H9 (cell line): ENCODE data around the gene SCOC. TPM values are rescaled to one million over a fixed set of nuclear protein-coding genes. Genes with fewer than 3 reads are reported as not detected.

Source experiments
- DNase-seq: peaks from one replicate; pipeline ENCODE4 v3.0.0-alpha.2; 2017
- H2AFZ ChIP-seq: one replicate; pipeline ENCODE4 v1.6.1; 2013; ENCODE audit warnings: mild to moderate bottlenecking, low read length, control low read depth, moderate library complexity
- H2AK5ac ChIP-seq: 2 replicates; pipeline ENCODE4 v1.6.1; 2013; ENCODE audit warnings: low read length, control low read depth, mixed read lengths; ENCODE audit not compliant: insufficient read length
- H2BK120ac ChIP-seq: one replicate; pipeline ENCODE4 v1.6.1; 2013; ENCODE audit warnings: low read depth, mild to moderate bottlenecking, low read length, control low read depth, inconsistent platforms; ENCODE audit not compliant: poor library complexity, severe bottlenecking
- H2BK12ac ChIP-seq: 2 replicates; pipeline ENCODE4 v1.6.1; 2013; ENCODE audit warnings: low read length, control low read depth, mixed read lengths, low read depth; ENCODE audit not compliant: insufficient read length
- H2BK15ac ChIP-seq: 2 replicates; pipeline ENCODE4 v1.6.1; 2013; ENCODE audit warnings: low read depth, low read length, control low read depth
- H2BK20ac ChIP-seq: one replicate; pipeline ENCODE4 v1.6.1; 2013; ENCODE audit warnings: low read depth, mild to moderate bottlenecking, low read length, control low read depth, inconsistent platforms; ENCODE audit not compliant: poor library complexity, severe bottlenecking
- H2BK5ac ChIP-seq: 2 replicates; pipeline ENCODE4 v1.6.1; 2013; ENCODE audit warnings: low read length, control low read depth, mixed read lengths; ENCODE audit not compliant: insufficient read length
- H3K14ac ChIP-seq: 2 replicates; pipeline ENCODE4 v1.6.1; 2013; ENCODE audit warnings: low read length, control low read depth; ENCODE audit not compliant: insufficient read depth
- H3K18ac ChIP-seq: 2 replicates; pipeline ENCODE4 v1.6.1; 2013; ENCODE audit warnings: low read depth, mild to moderate bottlenecking, mixed read lengths, low read length, control low read depth; ENCODE audit not compliant: insufficient read length
- H3K23ac ChIP-seq: 2 replicates; pipeline ENCODE4 v1.6.1; 2013; ENCODE audit warnings: low read length, control low read depth, mixed read lengths, low read depth; ENCODE audit not compliant: insufficient read length
- H3K23me2 ChIP-seq: 2 replicates; pipeline ENCODE4 v1.6.1; 2013; ENCODE audit warnings: low read depth, mild to moderate bottlenecking, mixed read lengths, low read length, control low read depth; ENCODE audit not compliant: insufficient read length, poor library complexity, severe bottlenecking
- H3K27ac ChIP-seq: 2 replicates; pipeline ENCODE4 v1.5.1; 2013; ENCODE audit warnings: low read length, control low read depth, mixed read lengths, low read depth; ENCODE audit not compliant: insufficient read length
- H3K27me3 ChIP-seq: 2 replicates; pipeline ENCODE4 v1.6.1; 2013; ENCODE audit warnings: low read length, control low read depth, inconsistent platforms; ENCODE audit not compliant: insufficient read depth
- H3K4ac ChIP-seq: 2 replicates; pipeline ENCODE4 v1.6.1; 2013; ENCODE audit warnings: low read depth, mild to moderate bottlenecking, control low read depth, inconsistent platforms, low read length, moderate library complexity
- H3K4me1 ChIP-seq: 2 replicates; pipeline ENCODE4 v1.6.1; 2013; ENCODE audit warnings: low read length, control low read depth, inconsistent platforms; ENCODE audit not compliant: insufficient read depth
- H3K4me2 ChIP-seq: 2 replicates; pipeline ENCODE4 v1.6.1; 2013; ENCODE audit warnings: low read length, control low read depth, mixed read lengths; ENCODE audit not compliant: insufficient read length, insufficient read depth
- H3K56ac ChIP-seq: 2 replicates; pipeline ENCODE4 v1.6.1; 2013; ENCODE audit warnings: low read depth, mild to moderate bottlenecking, mixed read lengths, low read length, control low read depth; ENCODE audit not compliant: insufficient read length
- H3K79me1 ChIP-seq: 2 replicates; pipeline ENCODE4 v1.6.1; 2013; ENCODE audit warnings: low read depth, mild to moderate bottlenecking, moderate library complexity, low read length, control low read depth, inconsistent platforms; ENCODE audit not compliant: insufficient read depth, poor library complexity, severe bottlenecking
- H3K79me2 ChIP-seq: 2 replicates; pipeline ENCODE4 v1.6.1; 2013; ENCODE audit warnings: low read length, control low read depth, inconsistent platforms; ENCODE audit not compliant: insufficient read depth
- H3K9ac ChIP-seq: 2 replicates; pipeline ENCODE4 v1.6.1; 2013; ENCODE audit warnings: low read length, control low read depth, mixed read lengths; ENCODE audit not compliant: insufficient read length; ENCODE audit errors: extremely low read depth
- H3K9me3 ChIP-seq: one replicate; pipeline ENCODE4 v1.6.1; 2013; ENCODE audit warnings: low read depth, low read length, inconsistent platforms; ENCODE audit not compliant: control insufficient read depth
- H3T11ph ChIP-seq: one replicate; pipeline ENCODE4 v1.6.1; 2013; ENCODE audit warnings: mild to moderate bottlenecking, low read length, control low read depth, inconsistent platforms
- H4K20me1 ChIP-seq: one replicate; pipeline ENCODE4 v1.6.1; 2013; ENCODE audit not compliant: control insufficient read depth, insufficient read length, insufficient read depth
- H4K5ac ChIP-seq: 2 replicates; pipeline ENCODE4 v1.6.1; 2013; ENCODE audit warnings: low read depth, mild to moderate bottlenecking, mixed read lengths, low read length, control low read depth; ENCODE audit not compliant: insufficient read length
- H4K8ac ChIP-seq: replicated peaks from 2 replicates; pipeline ENCODE4 v1.6.1; 2013; ENCODE audit warnings: low read length, control low read depth, mixed read lengths, low read depth; ENCODE audit not compliant: insufficient read length
- H4K91ac ChIP-seq: 2 replicates; pipeline ENCODE4 v1.6.1; 2013; ENCODE audit warnings: low read depth, mild to moderate bottlenecking, moderate library complexity, mixed read lengths, low read length, control low read depth; ENCODE audit not compliant: insufficient read length
- H3K27ac Mint-ChIP-seq, 3 experiments: 2 replicates in 2 of 3; 3 replicates in 1 of 3; pipeline ENCODE4 v1.8.0; 2020 to 2021; ENCODE audit warnings: mixed read lengths in 3 of 3, mild to moderate bottlenecking in 1 of 3, moderate library complexity in 1 of 3
- H3K27me3 Mint-ChIP-seq: 2 replicates; pipeline ENCODE4 v1.8.0; 2021; ENCODE audit warnings: low read depth, mild to moderate bottlenecking, moderate library complexity, mixed read lengths
- H3K36me3 Mint-ChIP-seq, 3 experiments: 2 replicates in 2 of 3; 3 replicates in 1 of 3; pipeline ENCODE4 v1.8.0; 2020 to 2021; ENCODE audit warnings: low read depth in 3 of 3, mixed read lengths in 3 of 3; ENCODE audit not compliant: insufficient read depth in 1 of 3
- H3K4me1 Mint-ChIP-seq, 2 experiments: 2 replicates each; pipeline ENCODE4 v1.8.0; 2020; ENCODE audit warnings: mixed read lengths in 2 of 2
- H3K4me3 Mint-ChIP-seq, 2 experiments: 2 replicates in 1 of 2; 3 replicates in 1 of 2; pipeline ENCODE4 v1.8.0; 2020 to 2021; ENCODE audit warnings: mild to moderate bottlenecking in 2 of 2, mixed read lengths in 2 of 2, moderate library complexity in 1 of 2
- H3K9me3 Mint-ChIP-seq, 2 experiments: 2 replicates in 1 of 2; 3 replicates in 1 of 2; pipeline ENCODE4 v1.8.0; 2020; ENCODE audit warnings: mild to moderate bottlenecking in 2 of 2, mixed read lengths in 2 of 2, moderate library complexity in 1 of 2
- WGBS: extraction: QIAGEN DNeasy Blood & Tissue Kit; methylation state at CpG from one replicate; pipeline ENCODE4 v1.1.7; 2013; ENCODE audit warnings: missing lambda C conversion rate, low lambda C conversion rate, mixed read lengths; ENCODE audit not compliant: insufficient read length; ENCODE audit errors: extremely low coverage; 5-methylcytosine and 5-hydroxymethylcytosine counted together
- total RNA-seq: library from RNA; stranded (reverse); gene quantifications from 2 replicates; pipeline ENCODE4 v1.2.1, GENCODE V29; 2021
- TF ChIP-seq, protein P1 (sequence below): fragments of 200-600 bp; sonication (generic); conservative IDR thresholded peaks from 3 replicates; pipeline ENCODE4 v1.8.0; 2021; ENCODE audit warnings: antibody characterized with exemption, mild to moderate bottlenecking

SCOC gene
- total RNA-seq, 1 experiment from 2014 or later = 29.4 TPM

DNA sequence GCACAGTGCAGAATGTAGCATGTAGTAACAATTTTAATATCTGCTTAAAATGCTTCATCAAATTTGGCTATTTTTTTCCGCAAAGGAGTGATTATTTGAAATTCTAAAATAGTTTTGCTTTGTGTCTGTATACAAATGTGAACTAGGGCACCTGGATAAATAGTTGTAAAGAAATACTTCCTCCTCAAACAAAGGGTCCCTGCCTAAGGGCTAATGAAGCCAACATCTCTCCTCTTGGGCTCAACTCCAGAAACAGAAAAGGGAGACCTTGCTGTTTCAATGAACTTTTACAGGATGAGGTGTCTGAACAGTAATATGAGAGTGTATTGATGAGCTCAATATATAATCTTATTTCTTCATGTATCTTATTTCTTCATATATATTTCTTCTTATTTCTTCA lies 30.8 kb upstream of the SCOC start:
- peaks cover 19 to 23% of the 10 kb centered on the region in 2 experiments for H3K4me1 Mint-ChIP-seq

More for the DNA sequence above, 30.8 kb upstream of the SCOC start:
- no peak overlapping the region for H3K4me3 Mint-ChIP-seq
- Histone ChIP-seq H2BK20ac (no peak overlapping the region), H4K91ac (no peak overlapping the region), H3K4ac (no peak overlapping the region), H4K8ac (no peak overlapping the region), H3K27ac (no peak overlapping the region), H3K4me2 (no peak overlapping the region), H3K9me3 (no peaks in the 10 kb centered on the region), H3K79me1 (no peaks in the 10 kb centered on the region), H4K5ac (no peak overlapping the region), H3K27me3 (no peaks in the 10 kb centered on the region), H3K4me1 (peaks cover 10% of the 10 kb centered on the region; the same call in 1 of the 2 replicates), H2BK12ac (no peak overlapping the region), H3K14ac (no peak overlapping the region), H2BK5ac (no peak overlapping the region), H2BK120ac (no peak overlapping the region), H3K23me2 (no peaks in the 10 kb centered on the region), H2AFZ (no peak overlapping the region), H2BK15ac (no peak overlapping the region), H2AK5ac (no peak overlapping the region), H3K9ac (no peak overlapping the region), H3K23ac (no peak overlapping the region), H4K20me1 (no peaks in the 10 kb centered on the region), H3K56ac (no peak overlapping the region), H3K18ac (no peak overlapping the region), H3T11ph (no peak overlapping the region), H3K79me2 (no peaks in the 10 kb centered on the region)
- WGBS = no CpG with 5 or more reads among the region's 1 CpG
- no peak overlapping the region for H3K27ac Mint-ChIP-seq
- H3K9me3 Mint-ChIP-seq = no peaks in the 10 kb centered on the region; a peak in 1 of 5 replicates
- TF ChIP-seq, protein P1, sequence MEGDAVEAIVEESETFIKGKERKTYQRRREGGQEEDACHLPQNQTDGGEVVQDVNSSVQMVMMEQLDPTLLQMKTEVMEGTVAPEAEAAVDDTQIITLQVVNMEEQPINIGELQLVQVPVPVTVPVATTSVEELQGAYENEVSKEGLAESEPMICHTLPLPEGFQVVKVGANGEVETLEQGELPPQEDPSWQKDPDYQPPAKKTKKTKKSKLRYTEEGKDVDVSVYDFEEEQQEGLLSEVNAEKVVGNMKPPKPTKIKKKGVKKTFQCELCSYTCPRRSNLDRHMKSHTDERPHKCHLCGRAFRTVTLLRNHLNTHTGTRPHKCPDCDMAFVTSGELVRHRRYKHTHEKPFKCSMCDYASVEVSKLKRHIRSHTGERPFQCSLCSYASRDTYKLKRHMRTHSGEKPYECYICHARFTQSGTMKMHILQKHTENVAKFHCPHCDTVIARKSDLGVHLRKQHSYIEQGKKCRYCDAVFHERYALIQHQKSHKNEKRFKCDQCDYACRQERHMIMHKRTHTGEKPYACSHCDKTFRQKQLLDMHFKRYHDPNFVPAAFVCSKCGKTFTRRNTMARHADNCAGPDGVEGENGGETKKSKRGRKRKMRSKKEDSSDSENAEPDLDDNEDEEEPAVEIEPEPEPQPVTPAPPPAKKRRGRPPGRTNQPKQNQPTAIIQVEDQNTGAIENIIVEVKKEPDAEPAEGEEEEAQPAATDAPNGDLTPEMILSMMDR = no peak
- no peak for DNase-seq
- H3K36me3 Mint-ChIP-seq = no peaks in the 10 kb centered on the region; a peak in 1 of 7 replicates
- H3K27me3 Mint-ChIP-seq = peaks cover 5% of the 10 kb centered on the region; the same call in 1 of the 2 replicates
